ENCODE results near the gene FLOT2. TPM values are rescaled to one million over a fixed set of nuclear protein-coding genes. Genes with fewer than 3 reads are reported as not detected.

Gene FLOT2
- total and polyA plus RNA-seq, 2 donors (not counting 1 experiment from before 2014, with no cell fraction given), result 48.9 to 81.1 TPM

DNA sequence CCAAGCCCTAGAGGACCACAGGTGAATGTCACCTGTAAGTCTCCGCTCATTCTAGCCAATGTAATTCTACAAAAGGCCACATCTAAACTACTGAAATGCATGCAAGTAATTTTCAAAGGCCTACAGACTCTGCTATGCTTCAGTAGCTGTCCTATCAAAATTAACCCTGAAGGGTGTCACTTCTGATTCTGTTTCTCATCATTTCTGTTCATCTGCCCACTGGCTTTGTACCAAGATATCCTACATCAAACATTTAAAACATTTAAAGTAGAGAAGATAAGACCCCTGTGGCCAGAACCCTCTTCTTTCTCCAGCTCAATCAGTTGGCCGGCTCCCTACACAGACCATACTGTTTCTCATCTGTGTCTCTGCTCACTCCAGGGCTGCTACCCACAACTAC is 32.3 kb upstream of the FLOT2 start:
- H3K9me3 ChIP-seq (ENCODE audit: control insufficient read depth, insufficient read depth, low read depth, low read length), result no peaks in the 10 kb centered on the region
- no peak overlapping the region for H3K4me3 ChIP-seq (replicated peaks in 1 of 4; ENCODE audit: control extremely low read depth in 1 of 4, insufficient read depth in 1 of 4, low read depth in 3 of 4, low read length in 4 of 4)
- H3K27me3 ChIP-seq (ENCODE audit: control insufficient read depth, insufficient read depth, low read length), result no peaks in the 10 kb centered on the region
- H3K4me1 ChIP-seq (ENCODE audit: control insufficient read depth, extremely low read depth, insufficient read depth, low read length), result peaks cover 13% of the 10 kb centered on the region
- no peak overlapping the region for H3K4me2 ChIP-seq (ENCODE audit: extremely low read depth, insufficient read depth, low read length)
- peaks cover 4% of the 10 kb centered on the region for H4K20me1 ChIP-seq (ENCODE audit: control insufficient read depth, extremely low read depth, insufficient read depth, low read length)
- peaks cover 64% of the 10 kb centered on the region for H3K79me2 ChIP-seq (ENCODE audit: control insufficient read depth, insufficient read depth, low read length)
- TF ChIP-seq CTCF (conservative IDR thresholded peaks at IDR 0.05 in 1 of 2, IDR thresholded peaks at IDR 0.05 in 1 of 2; ENCODE audit: low read depth in 1 of 2, low read length in 2 of 2) (no peak), EZH2 (IDR thresholded peaks at IDR 0.05; ENCODE audit: low read length, missing control alignments) (no peak)
- no peaks in the 10 kb centered on the region for H3K36me3 ChIP-seq (ENCODE audit: control insufficient read depth, insufficient read depth, low read length)
- no peak overlapping the region for H3K27ac ChIP-seq (ENCODE audit: insufficient read depth, low read length)
- no peak overlapping the region for H2AFZ ChIP-seq (ENCODE audit: low read length)
- no peak overlapping the region for H3K9ac ChIP-seq (ENCODE audit: insufficient read depth, low read length)
- DNase-seq (ENCODE audit: low read depth in 2 of 2), result no peak

DNA sequence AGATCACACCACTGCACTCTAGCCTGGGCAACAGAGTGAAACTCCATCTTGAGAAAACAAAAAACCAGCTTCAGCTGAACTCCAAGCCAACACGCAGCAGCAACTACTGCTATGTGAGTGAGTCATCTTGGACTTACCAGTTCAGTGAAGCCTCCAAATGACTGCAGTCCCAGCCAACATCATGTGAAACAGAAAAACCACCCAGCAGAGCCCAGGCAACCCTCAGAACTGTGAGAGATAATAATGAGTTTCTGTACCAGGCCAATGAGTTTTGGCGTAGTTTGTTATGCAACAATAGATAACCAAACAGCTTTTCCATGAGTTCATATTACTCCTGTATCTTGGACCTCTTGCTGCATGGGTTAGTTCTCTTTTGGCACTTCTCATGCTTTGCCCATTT is 30.5 kb upstream of the FLOT2 start:
- no peaks in the 10 kb centered on the region for H3K9me3 ChIP-seq (ENCODE audit: control insufficient read depth, insufficient read depth, low read depth, low read length)
- peaks cover 5% of the 10 kb centered on the region for H3K36me3 ChIP-seq (ENCODE audit: control insufficient read depth, insufficient read depth, low read length)
- no peaks in the 10 kb centered on the region for H3K27me3 ChIP-seq (ENCODE audit: control insufficient read depth, insufficient read depth, low read length)
- peak in 1 of 2 donors; percentile 60 for DNase-seq (ENCODE audit: low read depth in 2 of 2)
- H3K79me2 ChIP-seq (ENCODE audit: control insufficient read depth, insufficient read depth, low read length), result peaks cover 56% of the 10 kb centered on the region
- H3K9ac ChIP-seq (ENCODE audit: insufficient read depth, low read length), result no peak overlapping the region
- TF ChIP-seq EZH2 (IDR thresholded peaks at IDR 0.05; ENCODE audit: low read length, missing control alignments) (no peak), CTCF (conservative IDR thresholded peaks at IDR 0.05 in 1 of 2, IDR thresholded peaks at IDR 0.05 in 1 of 2; ENCODE audit: low read depth in 1 of 2, low read length in 2 of 2) (no peak)
- H3K27ac ChIP-seq (ENCODE audit: insufficient read depth, low read length), result no peak overlapping the region
- H3K4me1 ChIP-seq (ENCODE audit: control insufficient read depth, extremely low read depth, insufficient read depth, low read length), result peaks cover 13% of the 10 kb centered on the region
- no peak overlapping the region for H3K4me3 ChIP-seq (replicated peaks in 1 of 4; ENCODE audit: control extremely low read depth in 1 of 4, insufficient read depth in 1 of 4, low read depth in 3 of 4, low read length in 4 of 4)
- H4K20me1 ChIP-seq (ENCODE audit: control insufficient read depth, extremely low read depth, insufficient read depth, low read length), result peaks cover 3% of the 10 kb centered on the region
- H3K4me2 ChIP-seq (ENCODE audit: extremely low read depth, insufficient read depth, low read length), result no peak overlapping the region
- no peak overlapping the region for H2AFZ ChIP-seq (ENCODE audit: low read length)

DNA sequence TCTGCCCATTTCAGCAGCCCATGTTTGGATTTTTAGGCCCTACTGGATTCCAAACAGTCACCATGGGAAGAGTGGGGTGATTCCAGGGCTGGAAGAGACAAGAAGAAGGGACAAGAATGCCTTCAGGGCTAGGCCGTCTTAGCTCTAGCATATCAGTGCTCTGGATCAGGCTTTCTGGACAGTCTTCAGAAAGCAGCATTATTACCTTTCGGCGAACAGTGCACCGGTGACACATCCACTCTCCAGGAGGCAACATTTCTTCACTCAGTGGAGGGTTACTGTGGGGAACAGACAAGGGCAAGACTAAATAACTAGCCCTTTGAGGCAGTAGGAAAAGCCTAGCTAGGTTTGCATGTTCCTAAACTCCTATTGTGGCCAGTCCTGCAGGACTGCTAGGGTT is 29.3 kb upstream of the FLOT2 start:
- Histone ChIP-seq H4K20me1 (ENCODE audit: control insufficient read depth, extremely low read depth, insufficient read depth, low read length) (peaks cover 3% of the 10 kb centered on the region), H3K27ac (ENCODE audit: insufficient read depth, low read length) (peak overlapping the region; percentile 28), H3K4me3 (replicated peaks in 1 of 4; ENCODE audit: control extremely low read depth in 1 of 4, insufficient read depth in 1 of 4, low read depth in 3 of 4, low read length in 4 of 4) (no peak overlapping the region), H3K36me3 (ENCODE audit: control insufficient read depth, insufficient read depth, low read length) (peaks cover 5% of the 10 kb centered on the region), H3K79me2 (ENCODE audit: control insufficient read depth, insufficient read depth, low read length) (peaks cover 45% of the 10 kb centered on the region), H2AFZ (ENCODE audit: low read length) (no peak overlapping the region), H3K9ac (ENCODE audit: insufficient read depth, low read length) (no peak overlapping the region), H3K4me2 (ENCODE audit: extremely low read depth, insufficient read depth, low read length) (no peak overlapping the region), H3K9me3 (ENCODE audit: control insufficient read depth, insufficient read depth, low read depth, low read length) (no peaks in the 10 kb centered on the region), H3K27me3 (ENCODE audit: control insufficient read depth, insufficient read depth, low read length) (no peaks in the 10 kb centered on the region), H3K4me1 (ENCODE audit: control insufficient read depth, extremely low read depth, insufficient read depth, low read length) (peaks cover 13% of the 10 kb centered on the region)
- TF ChIP-seq CTCF (conservative IDR thresholded peaks at IDR 0.05 in 1 of 2, IDR thresholded peaks at IDR 0.05 in 1 of 2; ENCODE audit: low read depth in 1 of 2, low read length in 2 of 2) (no peak), EZH2 (IDR thresholded peaks at IDR 0.05; ENCODE audit: low read length, missing control alignments) (no peak)
- DNase-seq (ENCODE audit: low read depth in 2 of 2), result peak in 1 of 2 donors; percentile 17

All from fibroblast of lung (primary cell).